ENCODE measurements around the gene LRRC37A. TPM values are rescaled to one million over a fixed set of nuclear protein-coding genes. Genes with fewer than 3 reads are reported as not detected.
"Not testable (repeated sequence)": the region's sequence is repeated elsewhere in the genome, so short reads cannot be mapped to it uniquely, and the experiment has no call there.

The LRRC37A gene
- 1.1 and 1.9 TPM in 2 replicates for total RNA-seq
- polyA plus RNA-seq, result 2.7 and 2.9 TPM in 2 replicates

DNA sequence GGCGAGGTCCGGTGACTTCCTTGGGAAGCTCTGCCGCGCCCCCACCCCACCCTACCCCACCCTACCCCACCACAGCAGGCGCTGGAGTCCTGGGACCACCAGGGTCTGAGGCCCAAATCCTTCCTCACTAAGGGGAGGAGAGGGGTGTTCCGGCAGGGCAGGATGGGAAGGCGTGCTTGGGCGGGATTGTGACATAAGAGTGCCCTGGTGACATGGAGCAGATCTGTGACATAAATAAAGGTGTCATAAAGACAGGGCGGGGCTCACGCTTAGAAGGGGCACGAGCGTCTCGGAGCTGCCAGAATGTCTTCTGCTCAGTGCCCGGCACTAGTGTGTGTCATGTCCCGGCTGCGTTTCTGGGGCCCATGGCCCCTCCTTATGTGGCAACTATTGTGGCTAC lies at the start of gene LRRC37A:
TSS of gene LRRC37A (plus strand) at position 301 of the 400 bp plus-strand sequence. CDS start at position 304, 3 bp downstream.
- not testable (repeated sequence) for H3K27me3 ChIP-seq; DNase-seq (ENCODE audit: low read depth in 1 of 2, low spot score in 1 of 2); H3K4me3 ChIP-seq; H3K9me3 ChIP-seq (ENCODE audit: low read depth); H3K4me1 ChIP-seq (ENCODE audit: low read depth); H3K27ac ChIP-seq; H3K36me3 ChIP-seq

DNA sequence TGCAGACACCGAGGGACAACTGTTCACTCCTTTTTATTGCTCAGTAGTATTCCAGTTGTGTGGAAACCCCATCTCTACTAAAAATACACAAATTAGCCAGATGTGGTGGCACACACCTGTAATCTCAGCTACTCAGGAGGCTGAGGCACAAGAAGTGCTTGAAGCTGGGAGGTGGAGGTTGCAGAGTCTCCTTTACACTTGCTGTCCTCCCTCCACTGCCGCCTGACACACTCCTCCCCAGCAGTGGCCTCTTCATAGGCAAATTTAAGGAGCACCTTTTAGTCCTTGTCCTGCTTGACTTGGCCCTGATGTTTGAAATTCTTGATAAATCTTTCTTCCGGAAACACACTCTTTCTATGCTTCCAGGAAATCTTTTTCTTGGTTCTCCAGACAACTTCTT lies 45.8 kb upstream of the LRRC37A start:
- H3K4me1 ChIP-seq (ENCODE audit: low read depth); DNase-seq (ENCODE audit: low read depth in 1 of 2, low spot score in 1 of 2); H3K27ac ChIP-seq; H3K36me3 ChIP-seq; H3K27me3 ChIP-seq; H3K9me3 ChIP-seq (ENCODE audit: low read depth); H3K4me3 ChIP-seq: not testable (repeated sequence)

DNA sequence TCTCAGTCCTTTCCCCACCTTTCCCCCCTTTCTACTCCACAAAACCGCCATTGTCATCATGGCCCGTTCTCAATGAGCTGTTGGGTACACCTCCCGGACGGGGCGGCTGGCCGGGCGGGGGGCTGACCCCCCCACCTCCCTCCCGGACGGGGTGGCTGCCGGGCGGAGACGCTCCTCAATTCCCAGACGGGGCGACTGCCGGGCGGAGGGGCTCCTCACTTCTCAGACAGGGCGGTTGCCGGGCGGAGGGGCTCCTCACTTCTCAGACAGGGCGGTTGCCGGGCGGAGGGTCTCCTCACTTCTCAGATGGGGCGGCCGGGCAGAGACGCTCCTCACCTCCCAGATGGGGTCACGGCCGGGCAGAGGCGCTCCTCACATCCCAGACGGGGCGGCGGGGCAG lies 42.1 kb upstream of the LRRC37A start:
- H3K27ac ChIP-seq; H3K27me3 ChIP-seq; H3K36me3 ChIP-seq; DNase-seq (ENCODE audit: low read depth in 1 of 2, low spot score in 1 of 2); H3K4me3 ChIP-seq; H3K9me3 ChIP-seq (ENCODE audit: low read depth); H3K4me1 ChIP-seq (ENCODE audit: low read depth): not testable (repeated sequence)

DNA sequence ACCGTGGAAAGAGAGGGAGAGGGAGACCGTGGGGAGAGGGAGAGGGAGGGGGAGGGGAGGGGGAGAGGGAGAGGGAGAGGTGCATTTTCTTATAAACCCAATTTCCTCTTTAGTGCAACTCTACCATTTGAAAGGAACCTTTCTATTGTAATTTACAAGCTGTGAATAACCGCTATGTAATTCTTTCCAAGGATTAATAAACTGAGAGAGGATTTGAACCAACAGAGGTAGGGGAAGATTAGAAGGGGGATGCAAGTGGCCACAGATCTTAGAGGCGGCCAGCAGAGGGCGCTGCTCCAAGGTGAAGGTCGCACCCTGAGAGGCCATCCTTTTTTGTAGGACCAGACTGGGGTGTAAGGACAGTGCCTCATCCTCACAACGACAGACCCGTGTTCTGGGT lies 41.2 kb upstream of the LRRC37A start:
- TF ChIP-seq, protein P1, sequence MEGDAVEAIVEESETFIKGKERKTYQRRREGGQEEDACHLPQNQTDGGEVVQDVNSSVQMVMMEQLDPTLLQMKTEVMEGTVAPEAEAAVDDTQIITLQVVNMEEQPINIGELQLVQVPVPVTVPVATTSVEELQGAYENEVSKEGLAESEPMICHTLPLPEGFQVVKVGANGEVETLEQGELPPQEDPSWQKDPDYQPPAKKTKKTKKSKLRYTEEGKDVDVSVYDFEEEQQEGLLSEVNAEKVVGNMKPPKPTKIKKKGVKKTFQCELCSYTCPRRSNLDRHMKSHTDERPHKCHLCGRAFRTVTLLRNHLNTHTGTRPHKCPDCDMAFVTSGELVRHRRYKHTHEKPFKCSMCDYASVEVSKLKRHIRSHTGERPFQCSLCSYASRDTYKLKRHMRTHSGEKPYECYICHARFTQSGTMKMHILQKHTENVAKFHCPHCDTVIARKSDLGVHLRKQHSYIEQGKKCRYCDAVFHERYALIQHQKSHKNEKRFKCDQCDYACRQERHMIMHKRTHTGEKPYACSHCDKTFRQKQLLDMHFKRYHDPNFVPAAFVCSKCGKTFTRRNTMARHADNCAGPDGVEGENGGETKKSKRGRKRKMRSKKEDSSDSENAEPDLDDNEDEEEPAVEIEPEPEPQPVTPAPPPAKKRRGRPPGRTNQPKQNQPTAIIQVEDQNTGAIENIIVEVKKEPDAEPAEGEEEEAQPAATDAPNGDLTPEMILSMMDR (IDR thresholded peaks at IDR 0.05; ENCODE audit: low read depth, low read length), result peak; percentile 64
- not testable (repeated sequence) for H3K9me3 ChIP-seq (ENCODE audit: low read depth); H3K27me3 ChIP-seq; H3K4me3 ChIP-seq; H3K27ac ChIP-seq; H3K36me3 ChIP-seq; H3K4me1 ChIP-seq (ENCODE audit: low read depth)
- peak; percentile 61 to 81 for DNase-seq (ENCODE audit: low read depth in 1 of 2, low spot score in 1 of 2)

DNA sequence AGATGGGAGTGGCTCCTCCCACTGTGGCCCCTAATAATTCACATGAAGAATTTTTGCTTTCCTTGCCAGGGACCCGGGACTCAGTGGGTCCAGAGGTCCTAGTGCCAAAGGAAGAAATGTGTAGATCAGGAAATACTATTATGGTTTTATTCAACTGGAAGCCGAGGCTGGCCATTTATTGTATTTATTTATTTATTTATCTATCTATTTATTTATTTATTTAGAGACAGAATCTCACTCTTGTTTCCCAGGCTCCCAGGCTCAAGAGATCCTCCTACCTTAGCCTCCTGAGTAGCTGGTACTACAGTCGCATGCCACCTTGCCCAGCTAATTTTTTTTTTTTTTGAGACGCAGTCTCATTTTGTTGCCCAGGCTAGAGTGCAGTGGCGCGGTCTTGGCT lies 40.7 kb upstream of the LRRC37A start:
- DNase-seq (ENCODE audit: low read depth in 1 of 2, low spot score in 1 of 2); H3K27me3 ChIP-seq; H3K4me3 ChIP-seq; H3K27ac ChIP-seq; H3K4me1 ChIP-seq (ENCODE audit: low read depth); H3K9me3 ChIP-seq (ENCODE audit: low read depth); H3K36me3 ChIP-seq: not testable (repeated sequence)

DNA sequence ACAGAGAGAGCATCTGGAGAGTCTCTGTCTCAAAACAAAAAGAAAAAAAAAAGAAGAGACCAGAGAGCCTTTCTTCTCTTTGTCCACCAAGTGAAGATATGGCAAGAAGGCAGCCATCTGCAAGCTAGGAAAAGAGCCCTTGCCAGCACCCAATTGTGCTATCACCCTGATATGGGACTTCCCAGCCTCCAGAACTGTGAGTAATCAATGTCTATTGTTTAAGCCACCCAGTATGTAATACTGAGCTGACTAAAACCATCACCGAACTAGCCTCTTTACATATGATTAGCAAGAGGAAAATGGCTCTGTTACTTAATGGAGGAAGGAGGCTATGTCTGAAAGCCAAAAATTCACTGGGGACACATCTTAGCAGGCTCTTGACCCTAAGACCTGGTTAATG lies 38.6 kb upstream of the LRRC37A start:
- peaks cover 18% of the 10 kb centered on the region for H3K27me3 ChIP-seq
- H3K36me3 ChIP-seq; DNase-seq (ENCODE audit: low read depth in 1 of 2, low spot score in 1 of 2); H3K27ac ChIP-seq; H3K4me1 ChIP-seq (ENCODE audit: low read depth); H3K4me3 ChIP-seq; H3K9me3 ChIP-seq (ENCODE audit: low read depth): not testable (repeated sequence)

DNA sequence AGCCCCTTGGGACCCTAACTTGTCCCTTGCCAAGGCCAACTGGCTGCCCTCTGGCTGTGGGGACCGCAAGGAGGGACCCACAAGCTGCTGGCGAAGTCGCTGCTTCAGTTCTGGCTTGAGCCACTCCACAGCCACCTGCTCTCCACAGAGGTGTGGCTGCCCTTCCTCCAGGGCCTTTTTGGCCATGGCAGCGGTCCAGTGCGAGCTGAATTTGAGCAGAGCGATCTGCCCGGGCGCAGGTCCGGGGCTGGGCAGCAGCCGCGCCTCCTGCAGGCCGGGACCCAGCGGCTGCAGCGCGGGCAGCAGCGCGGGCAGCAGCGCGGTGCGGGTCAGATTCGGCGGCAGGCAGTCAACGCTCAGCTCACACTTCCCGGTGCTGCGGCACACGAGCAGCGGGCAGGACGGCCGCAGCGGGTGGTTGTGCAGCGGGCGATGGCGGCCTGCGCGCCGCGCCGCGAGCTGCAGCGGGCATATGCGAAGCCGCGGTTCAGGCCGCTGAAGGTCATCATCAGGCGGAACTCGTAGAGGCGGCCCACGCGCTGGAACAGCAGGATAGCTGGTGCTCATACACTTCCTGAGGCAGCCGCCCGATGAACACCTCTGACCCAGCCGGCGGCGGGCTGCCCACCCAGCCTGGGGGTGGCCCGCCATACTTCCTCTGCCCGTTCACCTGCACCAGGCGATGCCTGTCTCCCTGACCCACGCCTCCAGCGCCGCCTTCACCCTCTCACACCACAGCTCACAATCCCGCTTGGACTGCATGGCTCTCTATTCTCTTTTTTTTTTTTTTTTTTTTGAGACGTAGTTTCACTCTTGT lies 34.9 kb upstream of the LRRC37A start:
- H3K36me3 ChIP-seq; H3K9me3 ChIP-seq (ENCODE audit: low read depth); H3K27ac ChIP-seq; H3K4me1 ChIP-seq (ENCODE audit: low read depth): not testable (repeated sequence)
- DNase-seq (ENCODE audit: low read depth in 1 of 2, low spot score in 1 of 2), result peak; percentile 35 to 71
- H3K4me3 ChIP-seq, result peak overlapping the region; percentile 28
- peaks cover 40% of the 10 kb centered on the region for H3K27me3 ChIP-seq
- TF ChIP-seq, protein P1 (IDR thresholded peaks at IDR 0.05; ENCODE audit: low read depth, low read length), result peak; percentile 9

DNA sequence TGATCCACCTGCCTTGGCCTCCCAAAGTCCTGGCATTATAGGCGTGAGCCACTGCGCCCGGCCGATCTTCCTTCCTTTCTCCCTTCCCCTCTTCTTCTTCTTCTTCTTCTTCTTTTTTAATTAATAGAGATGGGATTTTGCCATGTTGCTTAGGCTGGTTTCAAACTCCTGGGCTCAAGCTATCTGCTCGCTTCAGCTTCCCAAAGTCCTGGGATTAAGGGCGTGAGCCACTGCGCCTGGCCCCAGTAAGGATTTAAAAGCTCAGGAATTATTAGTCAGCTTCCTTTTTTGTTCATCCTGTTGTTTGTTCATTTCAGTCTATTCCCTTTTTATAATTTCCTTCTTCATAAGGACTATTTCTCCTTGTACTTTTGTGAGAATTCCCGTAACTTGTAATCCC lies 32.7 kb upstream of the LRRC37A start:
- Histone ChIP-seq H3K27me3 (peaks cover 54% of the 10 kb centered on the region), H3K36me3 (no peaks in the 10 kb centered on the region), H3K9me3 (ENCODE audit: low read depth) (no peaks in the 10 kb centered on the region), H3K4me3 (no peak overlapping the region), H3K4me1 (ENCODE audit: low read depth) (peaks cover 4% of the 10 kb centered on the region), H3K27ac (no peak overlapping the region)
- no peak for DNase-seq (ENCODE audit: low read depth in 1 of 2, low spot score in 1 of 2)
- TF ChIP-seq, protein P1 (IDR thresholded peaks at IDR 0.05; ENCODE audit: low read depth, low read length), result no peak

Measured in cardiac muscle cell (in vitro differentiated cells and primary cell).